ENCODE results near the gene MITF. TPM values are rescaled to one million over a fixed set of nuclear protein-coding genes. Genes with fewer than 3 reads are reported as not detected.

Gene MITF, protein sequence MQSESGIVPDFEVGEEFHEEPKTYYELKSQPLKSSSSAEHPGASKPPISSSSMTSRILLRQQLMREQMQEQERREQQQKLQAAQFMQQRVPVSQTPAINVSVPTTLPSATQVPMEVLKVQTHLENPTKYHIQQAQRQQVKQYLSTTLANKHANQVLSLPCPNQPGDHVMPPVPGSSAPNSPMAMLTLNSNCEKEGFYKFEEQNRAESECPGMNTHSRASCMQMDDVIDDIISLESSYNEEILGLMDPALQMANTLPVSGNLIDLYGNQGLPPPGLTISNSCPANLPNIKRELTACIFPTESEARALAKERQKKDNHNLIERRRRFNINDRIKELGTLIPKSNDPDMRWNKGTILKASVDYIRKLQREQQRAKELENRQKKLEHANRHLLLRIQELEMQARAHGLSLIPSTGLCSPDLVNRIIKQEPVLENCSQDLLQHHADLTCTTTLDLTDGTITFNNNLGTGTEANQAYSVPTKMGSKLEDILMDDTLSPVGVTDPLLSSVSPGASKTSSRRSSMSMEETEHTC
- total RNA-seq: 13.5 and 30.2 TPM in 2 replicates

- peak within 1 kb of the TSS; percentile 94 for H3K4me3 ChIP-seq (ENCODE audit: low read depth, low read length)
- TF ChIP-seq CTCF (IDR thresholded peaks at IDR 0.05; ENCODE audit: insufficient read depth, low read depth, low read length): no peak
- DNase-seq (ENCODE audit: low read depth): peak; percentile 94
Measured at GRCh38 chr3:69739204-69740102, at the start of gene MITF. MITF (plus strand) TSS chr3:69739464; CDS start chr3:69739598, 134 bp downstream.

- no peak overlapping the region for H3K4me3 ChIP-seq (ENCODE audit: low read depth, low read length)
- no peak for TF ChIP-seq CTCF (IDR thresholded peaks at IDR 0.05; ENCODE audit: insufficient read depth, low read depth, low read length)
- no peak for DNase-seq (ENCODE audit: low read depth)
Measured at GRCh38 chr3:69691860-69692259, 47.4 kb upstream of the MITF start.

DNA sequence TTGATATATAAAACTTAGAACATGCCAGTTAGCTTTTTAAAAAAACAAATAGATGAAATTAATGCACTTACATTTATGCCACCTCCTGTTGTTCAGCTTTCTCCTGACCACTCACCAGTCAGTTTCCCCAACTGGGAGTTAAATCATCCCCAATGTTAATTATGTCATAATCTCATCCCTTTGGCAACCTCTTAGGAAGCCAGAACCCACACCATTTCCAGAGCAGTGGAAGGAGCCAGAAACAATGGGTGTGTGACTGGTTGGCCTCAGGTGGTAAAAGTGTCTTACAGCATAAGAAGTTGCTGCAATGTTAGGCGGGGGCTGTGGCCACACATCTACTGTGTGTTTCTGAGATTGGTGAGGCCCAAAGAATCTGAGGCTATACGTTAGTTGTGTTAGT, 46.5 kb upstream of the MITF start:
- DNase-seq (ENCODE audit: low read depth): no peak
- TF ChIP-seq CTCF (IDR thresholded peaks at IDR 0.05; ENCODE audit: insufficient read depth, low read depth, low read length): no peak
- H3K4me3 ChIP-seq (ENCODE audit: low read depth, low read length): no peak overlapping the region

DNA sequence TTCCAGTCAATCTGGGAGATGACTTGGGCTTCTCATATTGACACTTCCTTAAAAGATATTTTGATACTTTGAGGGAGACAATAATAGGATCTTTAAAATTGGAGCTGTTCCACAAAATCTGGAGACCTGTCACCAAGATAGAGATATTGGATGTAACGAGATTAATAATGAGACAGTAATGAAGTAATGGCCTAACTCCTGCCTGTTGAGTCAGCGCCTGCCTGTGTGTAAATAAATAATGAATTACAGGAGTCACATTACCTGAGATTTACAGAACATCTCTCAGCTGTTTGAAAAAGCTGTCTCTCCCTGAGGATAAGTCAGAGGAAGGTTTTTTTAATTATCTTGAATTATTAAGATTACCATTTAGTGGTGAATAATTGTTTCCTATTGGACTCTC, 43.8 kb upstream of the MITF start:
- no peak for TF ChIP-seq CTCF (IDR thresholded peaks at IDR 0.05; ENCODE audit: insufficient read depth, low read depth, low read length)

DNA sequence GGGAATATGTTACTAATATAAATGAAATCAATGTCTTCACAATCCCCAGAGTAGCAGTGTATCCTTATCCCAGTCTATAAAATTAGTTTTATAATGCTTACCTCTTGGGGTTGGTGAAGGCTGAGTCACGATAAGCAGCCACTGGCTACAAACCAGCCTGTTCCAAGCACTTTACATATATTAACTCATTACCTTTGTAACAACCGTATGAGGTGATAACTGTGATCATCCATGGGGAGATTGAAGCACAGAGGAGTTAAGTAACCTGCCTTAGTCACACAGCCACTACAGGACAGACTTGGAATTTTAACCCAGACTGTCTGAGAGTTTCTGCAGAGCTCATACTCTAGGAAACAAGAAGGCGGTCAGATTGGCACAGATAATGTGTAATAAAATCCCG, 43.3 kb upstream of the MITF start:
- DNase-seq (ENCODE audit: low read depth): no peak
- no peak for TF ChIP-seq CTCF (IDR thresholded peaks at IDR 0.05; ENCODE audit: insufficient read depth, low read depth, low read length)
- H3K4me3 ChIP-seq (ENCODE audit: low read depth, low read length): no peak overlapping the region

More for the DNA sequence above, 43.8 kb upstream of the MITF start:
- DNase-seq (ENCODE audit: low read depth): no peak
- H3K4me3 ChIP-seq (ENCODE audit: low read depth, low read length): no peak overlapping the region

- DNase-seq (ENCODE audit: low read depth): no peak
- no peak overlapping the region for H3K4me3 ChIP-seq (ENCODE audit: low read depth, low read length)
- no peak for TF ChIP-seq CTCF (IDR thresholded peaks at IDR 0.05; ENCODE audit: insufficient read depth, low read depth, low read length)
Measured at GRCh38 chr3:69696367-69696766, 42.9 kb upstream of the MITF start.

Data from fibroblast of villous mesenchyme (primary cell).